DOHH2 (cell line): ENCODE measurements around the gene GPC5.

Source experiments
- H3F3A ChIP-seq: fragments of 200-600 bp; sonication (generic), shearing (Covaris generic); 2 replicates; pipeline ENCODE4 v1.6.0; 2016; ENCODE audit warnings: antibody characterized with exemption, mild to moderate bottlenecking; ENCODE audit not compliant: control insufficient read depth, insufficient read depth
- H3K27ac ChIP-seq: fragments of 200-600 bp; sonication (generic); 2 replicates; pipeline ENCODE4 v1.5.1; 2014; ENCODE audit warnings: low read depth, mild to moderate bottlenecking, low read length, moderate library complexity
- H3K27me3 ChIP-seq: fragments of 200-600 bp; sonication (generic); 2 replicates; pipeline ENCODE4 v1.6.1; 2014; ENCODE audit warnings: mild to moderate bottlenecking, low read length, mixed read lengths; ENCODE audit not compliant: control insufficient read depth
- H3K36me3 ChIP-seq: fragments of 200-600 bp; sonication (generic); 2 replicates; pipeline ENCODE4 v1.6.1; 2014; ENCODE audit warnings: mild to moderate bottlenecking, low read length, moderate library complexity, mixed read lengths; ENCODE audit not compliant: control insufficient read depth
- H3K4me1 ChIP-seq: fragments of 200-600 bp; sonication (generic); 2 replicates; pipeline ENCODE4 v1.6.1; 2014; ENCODE audit warnings: mild to moderate bottlenecking, low read length, mixed read lengths; ENCODE audit not compliant: control insufficient read depth
- H3K4me2 ChIP-seq: fragments of 200-600 bp; sonication (generic); 2 replicates; pipeline ENCODE4 v1.6.0; 2014; ENCODE audit warnings: mild to moderate bottlenecking, low read length, moderate library complexity
- H3K4me3 ChIP-seq: fragments of 200-600 bp; sonication (generic); 2 replicates; pipeline ENCODE4 v1.5.1; 2014; ENCODE audit warnings: mild to moderate bottlenecking, low read length, mixed read lengths
- H3K79me2 ChIP-seq: fragments of 200-600 bp; sonication (generic); 2 replicates; pipeline ENCODE4 v1.6.1; 2014; ENCODE audit warnings: mild to moderate bottlenecking, low read length, mixed read lengths; ENCODE audit not compliant: control insufficient read depth
- H3K9me2 ChIP-seq: fragments of 200-600 bp; sonication (generic); replicated peaks from 2 replicates; pipeline ENCODE4 v1.6.1; 2014; ENCODE audit warnings: mild to moderate bottlenecking, low read length, mixed read lengths; ENCODE audit not compliant: control insufficient read depth
- H3K9me3 ChIP-seq: fragments of 200-600 bp; sonication (generic); 2 replicates; pipeline ENCODE4 v1.6.1; 2014; ENCODE audit warnings: antibody characterized with exemption, low read length, mixed read lengths; ENCODE audit not compliant: control insufficient read depth, insufficient read depth
- H4K20me1 ChIP-seq: fragments of 200-600 bp; sonication (generic); 2 replicates; pipeline ENCODE4 v1.6.0; 2014; ENCODE audit warnings: low read depth, mild to moderate bottlenecking, antibody characterized with exemption, low read length, moderate library complexity; ENCODE audit not compliant: control insufficient read depth, insufficient read depth
- EZH2phosphoT487 ChIP-seq: fragments of 200-600 bp; sonication (generic); IDR thresholded peaks from 2 replicates; pipeline ENCODE4 v1.6.1; 2017; ENCODE audit warnings: borderline replicate concordance, mild to moderate bottlenecking, antibody characterized with exemption, low read length, moderate library complexity, mixed read lengths
- TF ChIP-seq, protein P1 (sequence below): fragments of 200-600 bp; sonication (generic); IDR thresholded peaks from one replicate; pipeline ENCODE4 v1.5.1; 2014; ENCODE audit warnings: antibody characterized with exemption, mild to moderate bottlenecking, low read depth, low read length; ENCODE audit not compliant: poor library complexity, severe bottlenecking

The GPC5 gene

DNA sequence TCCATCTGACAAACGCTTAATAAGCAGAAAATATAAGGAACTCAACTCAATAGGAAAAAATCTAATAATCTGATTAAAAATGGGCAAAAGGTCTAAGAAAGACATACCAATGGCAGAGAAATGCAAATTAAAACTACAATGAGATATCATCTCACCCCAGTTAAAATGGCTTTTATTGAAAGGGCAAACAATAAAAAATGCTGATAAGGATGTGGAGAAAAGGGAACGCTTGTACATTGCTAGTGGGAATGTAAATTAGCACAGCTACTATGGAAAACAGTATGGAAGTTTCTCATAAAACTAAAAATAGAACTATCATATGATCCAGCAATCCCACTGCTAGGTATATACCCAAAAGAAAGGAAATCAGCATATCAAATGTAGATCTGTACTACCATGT lies 1319.4 kb downstream of the GPC5 start:
- no peaks in the 10 kb centered on the region for H3K9me2 ChIP-seq
- H3K4me2 ChIP-seq, result no peak overlapping the region
- H3F3A ChIP-seq, result no peaks in the 10 kb centered on the region
- no peaks in the 10 kb centered on the region for H3K36me3 ChIP-seq
- no peaks in the 10 kb centered on the region for H3K79me2 ChIP-seq
- H3K9me3 ChIP-seq, result no peaks in the 10 kb centered on the region
- H3K4me3 ChIP-seq, result no peak overlapping the region
- no peaks in the 10 kb centered on the region for H4K20me1 ChIP-seq
- H3K27ac ChIP-seq, result no peak overlapping the region
- H3K27me3 ChIP-seq, result no peaks in the 10 kb centered on the region
- H3K4me1 ChIP-seq, result no peaks in the 10 kb centered on the region
- no peak for TF ChIP-seq EZH2phosphoT487
- TF ChIP-seq, protein P1, sequence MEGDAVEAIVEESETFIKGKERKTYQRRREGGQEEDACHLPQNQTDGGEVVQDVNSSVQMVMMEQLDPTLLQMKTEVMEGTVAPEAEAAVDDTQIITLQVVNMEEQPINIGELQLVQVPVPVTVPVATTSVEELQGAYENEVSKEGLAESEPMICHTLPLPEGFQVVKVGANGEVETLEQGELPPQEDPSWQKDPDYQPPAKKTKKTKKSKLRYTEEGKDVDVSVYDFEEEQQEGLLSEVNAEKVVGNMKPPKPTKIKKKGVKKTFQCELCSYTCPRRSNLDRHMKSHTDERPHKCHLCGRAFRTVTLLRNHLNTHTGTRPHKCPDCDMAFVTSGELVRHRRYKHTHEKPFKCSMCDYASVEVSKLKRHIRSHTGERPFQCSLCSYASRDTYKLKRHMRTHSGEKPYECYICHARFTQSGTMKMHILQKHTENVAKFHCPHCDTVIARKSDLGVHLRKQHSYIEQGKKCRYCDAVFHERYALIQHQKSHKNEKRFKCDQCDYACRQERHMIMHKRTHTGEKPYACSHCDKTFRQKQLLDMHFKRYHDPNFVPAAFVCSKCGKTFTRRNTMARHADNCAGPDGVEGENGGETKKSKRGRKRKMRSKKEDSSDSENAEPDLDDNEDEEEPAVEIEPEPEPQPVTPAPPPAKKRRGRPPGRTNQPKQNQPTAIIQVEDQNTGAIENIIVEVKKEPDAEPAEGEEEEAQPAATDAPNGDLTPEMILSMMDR, result no peak

DNA sequence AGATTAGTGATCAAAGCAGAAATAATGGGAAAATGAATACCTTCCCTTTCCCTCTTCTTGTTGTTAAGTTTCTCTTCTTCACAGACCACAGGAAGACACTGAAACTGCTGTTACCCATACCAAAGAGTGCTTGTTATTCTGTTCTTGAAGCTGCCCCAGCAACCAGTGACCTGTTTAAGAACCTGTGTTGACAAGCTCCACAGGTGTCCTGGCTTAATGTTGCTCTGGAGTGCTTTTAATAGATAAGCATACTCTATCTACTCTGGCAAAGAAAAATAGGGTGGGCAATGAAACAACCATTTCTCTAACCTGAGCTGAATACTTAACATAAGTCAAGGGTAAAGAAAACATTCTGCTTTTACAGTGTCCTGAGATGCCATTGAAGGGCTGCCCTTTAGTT lies 1321.4 kb downstream of the GPC5 start:
- Histone ChIP-seq H3K36me3 (no peaks in the 10 kb centered on the region), H3K9me3 (no peaks in the 10 kb centered on the region), H3K4me2 (no peak overlapping the region), H3F3A (no peaks in the 10 kb centered on the region), H3K27me3 (no peaks in the 10 kb centered on the region), H3K27ac (no peak overlapping the region), H3K4me3 (no peak overlapping the region), H3K4me1 (no peaks in the 10 kb centered on the region), H3K79me2 (no peaks in the 10 kb centered on the region), H4K20me1 (no peaks in the 10 kb centered on the region), H3K9me2 (no peaks in the 10 kb centered on the region)
- TF ChIP-seq, protein P1, result no peak
- TF ChIP-seq EZH2phosphoT487, result no peak

DNA sequence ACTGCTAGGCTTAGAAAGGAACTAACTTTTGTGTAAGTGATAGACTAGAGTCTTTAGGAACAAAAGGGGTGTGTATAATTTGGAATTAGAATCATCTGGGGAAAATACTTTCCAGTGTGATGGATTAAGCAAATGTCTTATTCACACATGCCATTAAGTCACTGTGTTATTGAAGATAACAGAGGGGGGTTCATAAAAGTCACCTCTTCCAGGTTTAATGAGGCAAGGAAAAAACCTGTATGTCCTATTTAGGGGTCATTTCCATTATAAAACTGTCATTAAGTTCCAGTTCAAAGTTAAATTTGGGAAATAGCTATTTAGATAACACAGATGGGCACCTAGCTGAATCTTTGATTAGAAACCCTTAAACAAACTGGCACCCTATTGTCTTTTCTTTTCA lies 1323.2 kb downstream of the GPC5 start:
- no peaks in the 10 kb centered on the region for H3K9me3 ChIP-seq
- H3K4me2 ChIP-seq, result no peak overlapping the region
- no peak overlapping the region for H3K27ac ChIP-seq
- H3F3A ChIP-seq, result no peaks in the 10 kb centered on the region
- TF ChIP-seq, protein P1, result no peak
- no peak for TF ChIP-seq EZH2phosphoT487
- H3K36me3 ChIP-seq, result no peaks in the 10 kb centered on the region
- H3K9me2 ChIP-seq, result no peaks in the 10 kb centered on the region
- no peak overlapping the region for H3K4me3 ChIP-seq
- no peaks in the 10 kb centered on the region for H3K79me2 ChIP-seq
- H4K20me1 ChIP-seq, result no peaks in the 10 kb centered on the region
- H3K4me1 ChIP-seq, result no peaks in the 10 kb centered on the region
- H3K27me3 ChIP-seq, result no peaks in the 10 kb centered on the region

DNA sequence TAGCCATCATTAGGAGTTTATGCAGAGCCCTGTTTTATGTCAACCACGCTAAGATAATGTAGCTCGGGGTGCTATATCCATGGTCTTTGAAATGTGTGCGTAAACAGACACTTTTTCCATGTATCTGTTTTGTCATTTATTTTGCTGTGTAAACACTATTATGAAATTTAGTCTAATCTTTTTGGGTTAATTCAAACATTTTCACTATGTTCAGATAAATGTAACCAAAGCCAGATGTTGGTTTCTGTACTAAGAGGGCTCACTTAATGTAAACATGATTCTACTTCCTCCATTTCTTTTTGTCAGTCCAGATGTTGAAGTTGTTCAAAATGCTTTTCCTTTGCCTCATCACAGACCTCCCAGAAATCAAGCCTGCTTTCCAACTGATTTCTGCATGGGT lies 1328.7 kb downstream of the GPC5 start:
- Histone ChIP-seq H3K79me2 (no peaks in the 10 kb centered on the region), H3K27me3 (no peaks in the 10 kb centered on the region), H3K27ac (no peak overlapping the region), H4K20me1 (no peaks in the 10 kb centered on the region), H3K4me1 (no peaks in the 10 kb centered on the region), H3K9me3 (no peaks in the 10 kb centered on the region), H3F3A (no peaks in the 10 kb centered on the region), H3K4me2 (no peak overlapping the region), H3K4me3 (no peak overlapping the region), H3K36me3 (no peaks in the 10 kb centered on the region), H3K9me2 (no peaks in the 10 kb centered on the region)
- TF ChIP-seq EZH2phosphoT487, result no peak
- TF ChIP-seq, protein P1, result no peak
